Neural crest cell (in vitro differentiated cells): Measurements from ENCODE around the gene SEPHS1. TPM values are rescaled to one million over a fixed set of nuclear protein-coding genes. Genes with fewer than 3 reads are reported as not detected.
"Not testable (repeated sequence)": the region's sequence is repeated elsewhere in the genome, so short reads cannot be mapped to it uniquely, and the experiment has no call there.

Source experiments
- DNase-seq: peaks from one replicate; pipeline ENCODE4 v3.0.0; 2021; ENCODE audit warnings: low read depth, mixed read lengths, low spot score
- H3K27ac Mint-ChIP-seq: one replicate; pipeline ENCODE4 v1.8.0; 2021; ENCODE audit warnings: mild to moderate bottlenecking, mixed read lengths; ENCODE audit not compliant: unreplicated experiment
- H3K27me3 Mint-ChIP-seq: 2 replicates; pipeline ENCODE4 v1.8.0; 2021; ENCODE audit warnings: low read depth, mild to moderate bottlenecking, mixed read lengths
- H3K36me3 Mint-ChIP-seq: 2 replicates; pipeline ENCODE4 v1.8.0; 2021; ENCODE audit warnings: low read depth, mild to moderate bottlenecking, mixed read lengths
- H3K4me1 Mint-ChIP-seq: 2 replicates; pipeline ENCODE4 v1.8.0; 2021; ENCODE audit warnings: mixed read lengths
- H3K4me3 Mint-ChIP-seq: one replicate; pipeline ENCODE4 v1.8.0; 2021; ENCODE audit warnings: mild to moderate bottlenecking, mixed read lengths
- H3K9me3 Mint-ChIP-seq: 2 replicates; pipeline ENCODE4 v1.8.0; 2021; ENCODE audit warnings: mixed read lengths
- total RNA-seq: library from RNA; stranded (reverse); gene quantifications from 2 replicates; pipeline ENCODE4 v1.2.1, GENCODE V29; 2021
- TF ChIP-seq, protein P1 (sequence below): fragments of 200-600 bp; sonication (generic); conservative IDR thresholded peaks from 2 replicates; pipeline ENCODE4 v1.5.0; 2021; ENCODE audit warnings: antibody characterized with exemption, mild to moderate bottlenecking

The SEPHS1 gene
- total RNA-seq, 1 donor from 2014 or later = 158 TPM

DNA sequence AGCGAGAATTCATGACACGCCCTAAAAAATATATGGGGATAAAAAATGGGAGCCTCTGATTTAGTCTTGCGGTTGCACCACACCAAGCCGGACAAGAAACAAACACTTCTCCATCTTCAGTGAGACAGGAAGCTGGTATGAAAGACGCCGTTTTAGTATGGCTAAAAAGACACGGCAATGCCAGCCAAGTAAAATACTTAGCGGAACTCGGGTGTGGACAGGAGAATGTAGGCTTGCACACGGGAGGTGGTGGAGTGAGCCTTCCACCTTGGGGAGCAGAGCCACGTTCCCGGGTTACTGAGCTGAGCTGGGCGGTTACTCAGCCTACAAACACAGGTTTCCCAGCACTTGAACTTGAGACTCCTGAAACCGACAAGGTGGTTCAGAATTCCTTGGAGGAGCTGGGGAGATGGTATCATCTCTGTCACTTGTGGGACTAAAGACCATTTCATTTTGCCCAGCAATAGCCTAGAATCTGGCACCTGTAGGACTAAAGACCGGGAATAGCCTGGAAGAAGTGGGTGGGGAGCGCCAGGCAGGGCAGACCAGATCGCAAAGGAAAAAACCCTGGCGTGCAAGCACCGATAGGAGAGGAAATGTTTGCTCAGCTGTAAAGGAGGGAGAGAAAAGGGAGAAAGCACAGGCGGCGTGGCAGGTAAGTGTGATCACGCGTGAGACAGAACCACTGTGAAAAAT is 34.8 kb upstream of the SEPHS1 start:
- no peak for DNase-seq
- H3K4me1 Mint-ChIP-seq = peaks cover 9% of the 10 kb centered on the region
- no peaks in the 10 kb centered on the region for H3K36me3 Mint-ChIP-seq
- peak overlapping the region; percentile 9 for H3K4me3 Mint-ChIP-seq
- TF ChIP-seq, protein P1, sequence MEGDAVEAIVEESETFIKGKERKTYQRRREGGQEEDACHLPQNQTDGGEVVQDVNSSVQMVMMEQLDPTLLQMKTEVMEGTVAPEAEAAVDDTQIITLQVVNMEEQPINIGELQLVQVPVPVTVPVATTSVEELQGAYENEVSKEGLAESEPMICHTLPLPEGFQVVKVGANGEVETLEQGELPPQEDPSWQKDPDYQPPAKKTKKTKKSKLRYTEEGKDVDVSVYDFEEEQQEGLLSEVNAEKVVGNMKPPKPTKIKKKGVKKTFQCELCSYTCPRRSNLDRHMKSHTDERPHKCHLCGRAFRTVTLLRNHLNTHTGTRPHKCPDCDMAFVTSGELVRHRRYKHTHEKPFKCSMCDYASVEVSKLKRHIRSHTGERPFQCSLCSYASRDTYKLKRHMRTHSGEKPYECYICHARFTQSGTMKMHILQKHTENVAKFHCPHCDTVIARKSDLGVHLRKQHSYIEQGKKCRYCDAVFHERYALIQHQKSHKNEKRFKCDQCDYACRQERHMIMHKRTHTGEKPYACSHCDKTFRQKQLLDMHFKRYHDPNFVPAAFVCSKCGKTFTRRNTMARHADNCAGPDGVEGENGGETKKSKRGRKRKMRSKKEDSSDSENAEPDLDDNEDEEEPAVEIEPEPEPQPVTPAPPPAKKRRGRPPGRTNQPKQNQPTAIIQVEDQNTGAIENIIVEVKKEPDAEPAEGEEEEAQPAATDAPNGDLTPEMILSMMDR = no peak
- peaks cover 72% of the 10 kb centered on the region for H3K27me3 Mint-ChIP-seq
- no peak overlapping the region for H3K27ac Mint-ChIP-seq
- H3K9me3 Mint-ChIP-seq = no peaks in the 10 kb centered on the region

GRCh38 chr10:13379061-13379460 is 31.0 kb upstream of the SEPHS1 start:
- H3K27me3 Mint-ChIP-seq = peaks cover 58% of the 10 kb centered on the region
- not testable (repeated sequence) for H3K9me3 Mint-ChIP-seq, H3K4me3 Mint-ChIP-seq, H3K4me1 Mint-ChIP-seq, DNase-seq, H3K36me3 Mint-ChIP-seq, H3K27ac Mint-ChIP-seq

GRCh38 chr10:13376746-13377145 is 28.7 kb upstream of the SEPHS1 start:
- H3K27me3 Mint-ChIP-seq = peaks cover 38% of the 10 kb centered on the region
- DNase-seq = no peak

DNA sequence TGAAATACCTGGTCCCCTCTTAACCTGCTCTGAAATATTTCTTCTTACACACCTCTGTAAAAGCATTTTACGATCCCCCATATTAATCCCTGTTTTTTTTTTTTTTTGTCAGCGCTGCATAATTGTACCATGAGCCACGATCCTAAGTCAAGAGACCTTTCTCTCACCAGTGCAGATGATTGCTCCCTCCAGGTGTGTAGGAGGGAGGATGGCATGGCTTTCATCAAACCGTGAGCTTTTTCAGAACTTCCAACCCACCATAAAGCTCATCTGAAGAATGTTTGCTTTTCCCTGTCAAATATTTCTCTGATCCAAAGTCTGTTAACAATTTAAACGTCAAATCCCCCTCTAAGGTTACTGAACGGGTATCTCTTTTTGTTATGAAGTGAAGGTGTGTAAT is 28.2 kb upstream of the SEPHS1 start:
- peaks cover 33% of the 10 kb centered on the region for H3K27me3 Mint-ChIP-seq
- no peaks in the 10 kb centered on the region for H3K9me3 Mint-ChIP-seq
- no peak for DNase-seq
- TF ChIP-seq, protein P1 = no peak
- no peaks in the 10 kb centered on the region for H3K36me3 Mint-ChIP-seq
- H3K4me1 Mint-ChIP-seq = peaks cover 4% of the 10 kb centered on the region
- no peak overlapping the region for H3K27ac Mint-ChIP-seq
- H3K4me3 Mint-ChIP-seq = no peak overlapping the region

More at GRCh38 chr10:13376746-13377145, 28.7 kb upstream of the SEPHS1 start:
- Mint-ChIP-seq H3K36me3 (no peaks in the 10 kb centered on the region), H3K9me3 (no peaks in the 10 kb centered on the region), H3K4me1 (peaks cover 4% of the 10 kb centered on the region), H3K4me3 (no peak overlapping the region), H3K27ac (no peak overlapping the region)
- TF ChIP-seq, protein P1 = no peak

DNA sequence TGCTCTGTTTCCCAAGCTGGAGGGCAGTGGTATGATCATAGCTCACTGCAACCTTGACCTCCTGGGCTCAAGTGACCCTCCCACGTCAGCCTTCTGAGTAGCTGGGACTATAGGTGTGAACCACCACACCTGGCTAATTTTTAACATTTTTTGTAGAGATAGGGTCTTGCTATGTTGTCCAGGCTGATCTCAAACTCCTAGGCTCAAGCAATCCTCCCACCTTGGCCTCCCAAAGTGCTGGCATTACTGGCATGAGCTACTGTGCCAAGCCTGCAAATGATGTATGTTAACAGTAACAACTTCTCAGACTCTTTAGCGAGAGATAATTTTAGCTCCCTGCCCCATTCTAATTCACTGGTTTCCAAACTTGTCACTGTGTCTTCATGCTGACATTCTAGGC is 27.7 kb upstream of the SEPHS1 start:
- no peaks in the 10 kb centered on the region for H3K9me3 Mint-ChIP-seq

GRCh38 chr10:13373644-13374043 is 25.6 kb upstream of the SEPHS1 start:
- TF ChIP-seq, protein P1 = no peak
- Mint-ChIP-seq H3K9me3 (no peaks in the 10 kb centered on the region), H3K27ac (no peak overlapping the region), H3K27me3 (peaks cover 9% of the 10 kb centered on the region), H3K36me3 (no peaks in the 10 kb centered on the region), H3K4me3 (no peak overlapping the region), H3K4me1 (peaks cover 4% of the 10 kb centered on the region)
- DNase-seq = no peak

More for the DNA sequence above, 27.7 kb upstream of the SEPHS1 start:
- Mint-ChIP-seq H3K27me3 (peaks cover 28% of the 10 kb centered on the region), H3K4me3 (no peak overlapping the region), H3K36me3 (no peaks in the 10 kb centered on the region), H3K4me1 (peaks cover 4% of the 10 kb centered on the region), H3K27ac (no peak overlapping the region)
- DNase-seq = no peak
- TF ChIP-seq, protein P1 = no peak
